OCI-LY7 (cell line): ENCODE measurements around the gene KCNIP1.

Source experiments
- CTCF ChIP-seq: fragments of 200-600 bp; sonication (generic); conservative IDR thresholded peaks from 2 replicates; pipeline ENCODE4 v1.5.1; 2014; ENCODE audit warnings: mild to moderate bottlenecking, antibody characterized with exemption, low read length, moderate library complexity, mixed read lengths
- EZH2phosphoT487 ChIP-seq: fragments of 200-600 bp; sonication (generic); IDR thresholded peaks from 2 replicates; pipeline ENCODE4 v1.6.1; 2018; ENCODE audit warnings: low read depth, borderline replicate concordance, mild to moderate bottlenecking, mixed run types, antibody characterized with exemption, low read length, moderate library complexity, mixed read lengths

GRCh38 chr5:170479484-170479883 lies 24.3 kb upstream of the KCNIP1 start:
- TF ChIP-seq CTCF (no peak), EZH2phosphoT487 (no peak)
